ENCODE measurements around the gene STK33.

STK33 gene

GRCh38 chr11:8601376-8602133 lies 7.5 kb upstream of the STK33 start:
- DNase-seq, result no peak

DNA sequence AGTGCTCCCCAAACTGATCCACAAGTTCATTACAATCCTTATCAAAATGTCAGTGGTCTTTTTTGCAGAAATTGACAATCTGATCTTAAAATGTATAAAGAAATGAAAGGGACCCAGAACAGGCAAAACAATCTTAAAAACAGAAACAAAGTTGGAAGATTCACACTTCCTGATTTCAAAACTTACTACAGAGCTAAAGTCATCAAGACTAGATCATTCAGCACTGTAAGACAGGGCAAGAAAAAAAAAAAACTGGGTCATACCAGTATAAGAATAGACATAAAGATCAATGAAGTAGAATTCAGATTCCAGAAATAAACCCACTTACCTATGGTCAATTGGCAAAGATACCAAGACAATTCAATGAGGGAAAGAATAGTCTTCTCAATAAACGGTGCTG lies 4.5 kb upstream of the STK33 start:
- DNase-seq, result no peak

GRCh38 chr11:8597182-8597581 lies 3.2 kb upstream of the STK33 start:
- no peak for DNase-seq

DNA sequence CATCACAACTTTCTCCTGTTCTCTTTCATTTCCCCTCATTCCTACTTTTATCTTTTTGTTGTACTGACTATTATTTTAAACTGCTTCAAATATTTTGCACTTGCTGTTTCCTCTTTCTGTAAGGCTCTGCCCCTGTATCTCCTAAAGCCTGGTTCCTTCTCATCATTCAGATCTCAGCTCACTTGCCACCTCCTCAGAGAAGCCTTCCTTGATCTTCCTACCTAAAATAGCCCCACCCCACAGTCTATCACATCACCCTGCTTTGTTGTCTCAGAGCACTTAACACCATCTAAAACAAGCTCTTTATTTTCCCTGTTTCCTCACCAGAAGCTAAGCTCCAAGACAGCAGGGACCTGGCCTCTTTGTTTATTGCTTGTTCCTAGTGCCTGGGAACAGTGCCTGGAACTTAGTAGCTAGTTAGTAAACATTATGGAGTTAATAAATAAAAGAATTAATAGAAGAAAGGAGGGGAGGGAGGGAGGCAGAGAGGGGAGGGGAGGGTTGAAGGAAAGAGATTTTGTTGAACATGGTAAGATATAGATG lies 2.5 kb upstream of the STK33 start:
- DNase-seq, result no peak

- no peak for DNase-seq
These were observed 573 bp downstream of the STK33 start for GRCh38 chr11:8593455-8593854.

DNA sequence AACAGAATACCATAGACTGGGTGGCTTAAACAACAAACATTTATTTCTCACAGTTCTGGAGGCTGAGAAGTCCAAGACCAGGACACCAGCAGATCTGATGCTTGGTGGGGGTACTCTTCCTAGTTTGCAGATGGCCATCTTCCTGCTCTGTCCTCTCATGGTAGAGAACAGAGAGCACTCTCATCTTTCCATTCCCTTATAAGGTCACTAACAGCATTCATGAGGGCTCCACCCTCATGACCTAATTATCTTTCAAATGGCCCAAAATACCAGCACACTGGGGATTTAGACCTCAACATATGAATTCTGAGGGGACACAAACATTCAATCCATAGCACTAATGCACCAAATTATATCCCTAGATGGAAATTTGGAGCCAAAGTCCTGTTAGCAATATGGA lies 6.1 kb downstream of the STK33 start:
- no peak for DNase-seq

DNA sequence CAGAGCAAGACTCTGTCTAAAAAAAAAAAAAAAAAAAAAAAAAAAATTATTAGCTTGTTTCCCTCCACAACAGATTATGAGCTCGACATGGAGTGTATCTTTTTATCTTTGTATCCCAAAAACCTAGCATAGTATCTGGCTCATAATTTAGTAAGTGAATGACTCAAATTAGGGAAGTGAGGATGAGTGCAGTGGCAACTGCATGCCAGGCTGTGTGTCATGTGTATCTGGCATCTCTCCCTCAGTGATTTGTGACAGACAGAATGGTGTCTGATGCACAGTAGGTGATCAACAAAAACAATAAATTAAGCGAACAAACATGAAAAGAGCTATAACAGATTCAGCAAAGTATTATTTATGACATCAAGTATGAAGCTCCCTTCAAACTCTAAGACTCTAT lies 7.2 kb downstream of the STK33 start:
- DNase-seq, result no peak

DNA sequence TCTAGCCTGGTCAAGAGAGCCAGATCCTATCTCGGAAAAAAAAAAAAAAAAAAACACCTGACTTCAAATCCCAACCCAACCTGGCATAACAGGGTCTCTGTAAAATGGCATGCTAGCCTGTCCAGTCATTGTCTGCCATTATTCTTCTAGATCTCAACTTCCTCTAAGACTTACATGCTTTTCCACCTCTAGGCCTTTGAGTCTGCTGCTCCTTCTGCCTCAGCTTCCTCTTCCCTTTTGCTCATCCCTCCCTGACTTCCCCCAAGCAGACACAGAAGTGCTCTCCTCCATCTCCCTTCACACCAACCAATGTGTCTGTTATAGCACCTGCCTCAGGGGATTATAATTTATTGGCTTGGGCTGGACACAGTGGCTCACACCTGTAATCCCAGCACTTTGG lies 7.8 kb downstream of the STK33 start:
- DNase-seq, result no peak

DNA sequence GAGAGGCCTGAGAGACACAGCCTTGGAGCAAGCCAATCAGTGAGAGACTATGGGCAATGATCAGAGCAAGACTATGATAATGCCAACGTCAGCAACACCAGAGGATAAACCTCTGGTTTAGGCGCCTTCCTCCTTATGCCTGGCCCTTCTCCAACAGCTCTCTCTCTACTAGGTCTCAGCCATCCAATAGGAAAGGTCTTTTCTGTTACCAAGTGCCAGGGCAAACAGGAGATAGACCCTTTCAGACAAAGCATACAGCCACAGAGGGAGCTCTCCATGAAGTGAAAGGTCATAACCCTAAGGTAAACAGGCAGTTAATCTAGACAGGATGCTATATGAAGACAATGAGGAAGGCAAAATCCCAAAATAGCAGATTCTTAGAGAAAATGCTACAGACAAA lies 9.5 kb downstream of the STK33 start:
- DNase-seq, result no peak

GRCh38 chr11:8584082-8584481 lies 9.9 kb downstream of the STK33 start:
- no peak for DNase-seq

DNA sequence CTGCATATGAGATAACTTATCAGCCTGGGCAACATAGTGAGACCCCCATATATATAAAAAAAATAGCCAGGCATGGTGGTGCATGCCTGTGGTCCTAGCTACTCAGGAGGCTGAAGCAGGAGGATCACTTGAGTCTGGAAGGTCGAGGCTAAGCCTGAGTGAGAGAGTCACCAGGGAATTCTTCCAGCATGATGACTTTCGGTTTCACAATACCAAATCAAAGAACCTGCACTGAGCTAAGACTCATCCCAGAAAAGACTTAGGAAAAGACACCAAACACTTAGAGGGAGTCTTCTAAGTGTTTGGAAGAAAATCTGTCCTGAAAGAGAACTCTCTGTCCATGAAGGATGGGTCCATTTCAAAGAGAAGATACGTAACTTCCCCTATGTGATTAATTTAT lies 12.7 kb downstream of the STK33 start:
- no peak for DNase-seq

DNA sequence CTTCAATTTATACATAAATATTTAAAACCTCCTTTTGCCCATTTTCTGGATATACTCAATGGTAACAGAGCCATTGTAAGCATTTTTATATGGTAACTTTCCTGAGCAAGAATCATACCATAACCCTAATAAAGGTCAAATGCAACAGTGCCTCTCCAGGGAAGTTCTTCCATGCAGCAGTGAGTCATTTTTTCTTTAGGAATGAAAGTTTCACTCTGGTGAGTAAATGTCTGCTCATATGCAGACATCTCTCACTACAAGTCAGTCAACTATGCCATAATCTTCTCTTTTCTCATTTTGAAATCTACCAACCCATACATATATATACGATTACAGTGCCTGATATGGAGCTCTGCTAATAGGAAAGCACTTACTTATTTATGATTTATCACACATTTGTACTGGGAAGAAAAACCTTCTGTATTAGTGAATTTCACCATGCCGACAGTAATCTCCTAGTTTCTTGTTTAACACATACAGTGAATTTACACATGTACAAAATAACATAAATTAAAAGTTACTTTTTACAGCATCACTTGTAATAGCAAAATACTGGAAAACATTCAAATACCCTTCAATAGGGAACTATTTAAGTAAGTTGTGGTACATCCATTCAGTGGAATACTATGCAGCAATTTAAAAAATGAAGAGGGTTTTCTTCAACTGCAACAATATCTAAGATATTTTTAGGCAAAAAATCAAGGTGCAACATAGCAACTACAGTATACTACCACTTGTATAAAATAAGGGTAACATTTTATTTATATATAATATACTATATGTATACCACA lies 16.0 kb downstream of the STK33 start:
- no peak for DNase-seq

DNA sequence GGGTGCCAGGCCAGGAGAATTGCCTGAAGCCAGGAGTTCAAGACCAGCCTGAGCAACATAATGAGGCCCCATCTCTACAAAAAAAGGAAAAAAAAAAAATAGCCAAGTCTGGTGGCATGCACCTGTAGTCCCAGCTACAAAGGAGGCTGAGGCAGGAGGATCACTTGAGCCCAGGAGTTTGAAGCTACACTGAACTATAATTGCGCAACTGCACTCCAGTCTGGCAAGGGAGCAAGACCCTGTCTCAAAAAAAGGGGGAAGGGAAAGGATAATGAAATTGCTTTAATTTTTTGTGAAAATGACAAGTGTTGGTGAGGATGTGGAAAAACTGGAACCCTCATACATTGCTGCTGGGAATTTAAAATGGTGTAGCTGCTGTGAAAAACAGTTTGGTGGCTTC lies 19.2 kb downstream of the STK33 start:
- no peak for DNase-seq

- DNase-seq, result no peak
These were observed 20.3 kb downstream of the STK33 start for GRCh38 chr11:8573777-8574176.

DNA sequence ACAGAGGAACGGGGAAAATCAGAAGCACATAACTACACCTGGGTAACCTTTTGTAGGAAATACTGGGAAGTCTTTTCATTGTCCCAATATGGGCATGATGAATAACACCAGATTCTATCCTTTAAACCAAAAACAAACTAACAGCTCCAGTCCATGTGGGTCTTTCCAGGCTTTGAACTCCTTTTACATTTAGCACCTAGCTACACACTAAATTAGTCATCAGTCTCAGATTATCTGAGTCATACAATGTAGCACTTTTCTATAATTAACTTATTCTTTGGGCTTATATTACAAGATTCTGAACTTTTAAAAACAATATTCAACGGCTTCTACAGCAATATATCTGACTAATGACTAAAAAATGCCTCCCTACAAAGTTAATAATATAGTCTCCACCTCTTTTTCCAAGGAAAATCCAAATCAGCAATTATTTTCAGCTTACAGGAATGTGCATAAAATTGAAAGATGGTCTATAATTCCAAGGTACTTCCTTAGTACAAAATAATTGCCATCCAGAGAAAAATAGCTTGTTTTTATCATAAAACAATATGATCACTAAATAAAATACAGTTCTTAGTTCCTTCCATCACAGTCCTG lies 26.3 kb downstream of the STK33 start:
- no peak for DNase-seq

GRCh38 chr11:8566613-8567210 lies 27.3 kb downstream of the STK33 start:
- DNase-seq, result no peak

- DNase-seq, result no peak
These were observed 29.5 kb downstream of the STK33 start for GRCh38 chr11:8564526-8564925.

- DNase-seq, result no peak
These were observed 32.6 kb downstream of the STK33 start for GRCh38 chr11:8561461-8561860.

DNA sequence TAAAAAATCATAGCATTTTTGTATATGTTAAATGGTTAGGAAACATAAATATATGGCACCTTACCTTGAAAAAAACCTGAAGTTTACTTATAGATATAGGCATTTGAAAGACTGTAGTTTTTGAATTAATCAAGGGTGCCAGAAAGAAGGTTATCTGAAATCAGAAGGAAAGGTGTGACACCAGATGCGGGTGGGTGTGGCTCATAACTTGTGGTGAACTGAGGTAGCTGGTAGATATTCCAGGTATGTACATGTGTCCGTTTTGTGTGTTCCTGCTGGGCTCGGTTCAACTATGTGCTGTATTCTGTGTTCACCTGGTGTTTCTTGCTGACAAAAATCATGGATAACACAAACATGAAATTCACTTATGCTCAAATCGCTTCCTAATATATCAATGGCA lies 35.6 kb downstream of the STK33 start:
- no peak for DNase-seq

DNA sequence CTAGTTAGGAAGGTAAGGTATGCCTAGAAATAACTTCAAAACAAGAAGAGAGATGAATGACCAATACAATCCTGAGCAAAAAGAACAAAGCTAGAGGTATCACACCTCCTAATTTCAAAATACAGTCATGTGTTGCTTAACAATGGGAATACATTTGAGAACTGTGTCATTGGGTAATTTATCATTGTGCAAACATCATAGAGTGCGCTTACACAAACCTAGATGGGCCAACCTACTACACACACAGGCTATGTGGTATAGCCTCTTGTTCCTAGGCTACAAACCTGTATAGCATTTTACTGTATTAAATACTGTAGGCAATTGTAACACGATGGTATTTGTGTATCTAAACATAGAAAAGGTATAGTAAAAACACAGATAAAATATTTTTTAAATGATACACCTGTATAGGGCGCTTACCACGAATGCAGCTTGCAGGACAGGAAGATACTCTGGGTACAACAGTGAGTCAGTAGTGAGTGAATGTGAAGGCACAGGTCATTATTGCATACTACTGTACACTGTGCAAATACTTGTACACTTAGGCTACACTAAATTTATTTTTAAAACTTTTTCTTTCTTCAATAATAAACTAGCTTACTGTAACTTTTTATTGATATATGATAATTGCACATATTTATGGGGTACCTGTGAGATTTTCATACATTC lies 48.2 kb downstream of the STK33 start:
- no peak for DNase-seq

DNA sequence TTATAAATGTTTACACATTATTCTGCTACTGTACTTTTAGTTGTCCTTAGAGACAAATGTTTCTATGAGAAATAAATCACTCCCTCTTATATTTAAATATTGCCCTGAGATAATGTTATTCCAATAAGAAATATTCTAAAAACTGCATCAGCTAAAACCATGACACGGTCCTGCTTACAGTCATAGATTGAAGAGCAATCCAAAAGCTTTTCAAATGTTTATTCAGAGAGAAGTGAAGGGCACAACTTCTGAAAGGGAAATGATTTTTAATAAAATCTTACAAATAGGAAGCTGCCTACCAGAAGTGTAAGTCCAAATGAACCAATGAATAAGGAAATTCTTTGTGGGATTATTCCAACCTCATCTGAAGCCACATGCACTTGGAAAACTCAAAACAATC lies 49.2 kb downstream of the STK33 start:
- DNase-seq, result no peak

DNA sequence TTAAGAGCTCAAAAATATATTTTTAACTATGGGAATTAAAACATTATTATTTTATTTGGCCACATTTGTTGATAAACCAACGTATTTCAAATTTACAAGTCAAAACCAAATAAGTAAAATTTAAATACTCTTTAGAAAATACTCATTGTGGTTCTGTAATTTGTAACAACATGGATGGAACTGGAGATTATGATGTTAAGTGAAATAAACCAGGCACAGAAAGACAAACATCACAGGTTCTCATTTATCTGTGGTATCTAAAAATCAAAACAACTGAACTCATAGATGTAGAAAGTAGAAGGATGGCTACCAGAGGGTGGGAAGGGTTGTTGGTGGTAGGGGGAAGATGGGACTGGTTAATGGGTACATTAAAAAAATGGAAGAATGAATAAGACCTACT lies 50.8 kb downstream of the STK33 start:
- no peak for DNase-seq

GRCh38 chr11:8541448-8541847 lies 52.6 kb downstream of the STK33 start:
- DNase-seq, result no peak
